ENCODE measurements around the gene KNTC1. TPM values are rescaled to one million over a fixed set of nuclear protein-coding genes. Genes with fewer than 3 reads are reported as not detected.

Gene KNTC1
- total RNA-seq, 1 donor from 2014 or later: 64.0 TPM

- no peak overlapping the region for H3K27ac Mint-ChIP-seq
- no peak overlapping the region for H3K4me3 Mint-ChIP-seq
- H3K36me3 Mint-ChIP-seq (ENCODE audit: low read depth): peaks cover 33% of the 10 kb centered on the region
- ChIA-PET CTCF (interaction anchor here (1.8 kb wide), 1 partner anchor 26 kb away, joined by 7 read pairs; the partner anchor contains the start of gene ZCCHC8), POLR2A (interaction anchor here (0.6 to 8.6 kb wide), 13 partner anchors 10 to 1682 kb away, joined by 3 to 202 read pairs (median 5); partner anchors contain the start of genes DIABLO, MPHOSPH9, MTRFR and ZCCHC8)
- peaks cover 37% of the 10 kb centered on the region for H3K4me1 Mint-ChIP-seq
- intact Hi-C loops (cut with micrococcal nuclease): loop anchor here (1.0 to 10.0 kb wide), 8 partner anchors 18 to 707 kb away; partner anchors contain the start of genes DENR, DIABLO, MPHOSPH9 and MTRFR
- no peaks in the 10 kb centered on the region for H3K9me3 Mint-ChIP-seq
- no peak for ATAC-seq (ENCODE audit: low read depth)
- TF ChIP-seq, protein P1, sequence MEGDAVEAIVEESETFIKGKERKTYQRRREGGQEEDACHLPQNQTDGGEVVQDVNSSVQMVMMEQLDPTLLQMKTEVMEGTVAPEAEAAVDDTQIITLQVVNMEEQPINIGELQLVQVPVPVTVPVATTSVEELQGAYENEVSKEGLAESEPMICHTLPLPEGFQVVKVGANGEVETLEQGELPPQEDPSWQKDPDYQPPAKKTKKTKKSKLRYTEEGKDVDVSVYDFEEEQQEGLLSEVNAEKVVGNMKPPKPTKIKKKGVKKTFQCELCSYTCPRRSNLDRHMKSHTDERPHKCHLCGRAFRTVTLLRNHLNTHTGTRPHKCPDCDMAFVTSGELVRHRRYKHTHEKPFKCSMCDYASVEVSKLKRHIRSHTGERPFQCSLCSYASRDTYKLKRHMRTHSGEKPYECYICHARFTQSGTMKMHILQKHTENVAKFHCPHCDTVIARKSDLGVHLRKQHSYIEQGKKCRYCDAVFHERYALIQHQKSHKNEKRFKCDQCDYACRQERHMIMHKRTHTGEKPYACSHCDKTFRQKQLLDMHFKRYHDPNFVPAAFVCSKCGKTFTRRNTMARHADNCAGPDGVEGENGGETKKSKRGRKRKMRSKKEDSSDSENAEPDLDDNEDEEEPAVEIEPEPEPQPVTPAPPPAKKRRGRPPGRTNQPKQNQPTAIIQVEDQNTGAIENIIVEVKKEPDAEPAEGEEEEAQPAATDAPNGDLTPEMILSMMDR (IDR thresholded peaks at IDR 0.05): no peak
- H3K27me3 Mint-ChIP-seq: no peaks in the 10 kb centered on the region
- no peak for DNase-seq
These were observed 462 bp downstream of the KNTC1 start for GRCh38 chr12:122527478-122527944.

DNA sequence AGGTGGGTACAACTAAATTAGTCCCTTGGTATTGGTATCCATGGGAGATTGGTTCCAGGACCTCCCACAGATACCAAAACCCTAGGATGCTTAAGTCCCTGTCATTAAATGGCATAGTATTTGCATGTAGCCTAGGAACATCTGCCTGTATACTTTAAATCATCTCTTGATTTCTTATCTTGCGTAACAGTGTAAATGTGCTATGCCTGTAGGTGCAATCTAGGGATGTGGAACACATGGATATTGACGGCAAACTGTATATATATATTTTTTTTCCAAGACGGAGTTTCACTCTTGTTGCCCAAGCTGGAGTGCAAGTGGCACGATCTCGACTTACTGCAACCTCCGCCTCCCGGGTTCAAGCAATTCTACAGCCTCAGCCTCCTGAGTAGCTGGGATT, 1.5 kb downstream of the KNTC1 start:
- H3K4me3 Mint-ChIP-seq: peak overlapping the region; percentile 19
- no peaks in the 10 kb centered on the region for H3K9me3 Mint-ChIP-seq
- no peaks in the 10 kb centered on the region for H3K27me3 Mint-ChIP-seq
- ATAC-seq (ENCODE audit: low read depth): no peak
- intact Hi-C loops (cut with micrococcal nuclease): loop anchor here (10.0 kb wide), 1 partner anchor 706 kb away; the partner anchor contains the start of genes MPHOSPH9 and MTRFR
- TF ChIP-seq, protein P1 (IDR thresholded peaks at IDR 0.05): no peak
- H3K36me3 Mint-ChIP-seq (ENCODE audit: low read depth): peaks cover 27% of the 10 kb centered on the region
- H3K4me1 Mint-ChIP-seq: peaks cover 28% of the 10 kb centered on the region
- H3K27ac Mint-ChIP-seq: peak overlapping the region; percentile 46
- CTCF ChIA-PET: no interaction called here
- POLR2A ChIA-PET: interaction anchor here (1.0 to 2.6 kb wide), 4 partner anchors 13 to 30 kb away, joined by 3 to 13 read pairs (median 4); partner anchors contain the start of gene ZCCHC8
- no peak for DNase-seq

GRCh38 chr12:122528992-122529391, 1.9 kb downstream of the KNTC1 start:
- peak overlapping the region; percentile 19 for H3K4me3 Mint-ChIP-seq
- ATAC-seq (ENCODE audit: low read depth): no peak
- no peaks in the 10 kb centered on the region for H3K27me3 Mint-ChIP-seq
- no peak for DNase-seq
- peaks cover 24% of the 10 kb centered on the region for H3K4me1 Mint-ChIP-seq
- ChIA-PET CTCF (no interaction called here), POLR2A (interaction anchor here (1.0 to 2.6 kb wide), 4 partner anchors 13 to 30 kb away, joined by 3 to 13 read pairs (median 4); partner anchors contain the start of gene ZCCHC8)
- intact Hi-C loops (cut with micrococcal nuclease): loop anchor here (10.0 kb wide), 1 partner anchor 706 kb away; the partner anchor contains the start of genes MPHOSPH9 and MTRFR
- no peaks in the 10 kb centered on the region for H3K9me3 Mint-ChIP-seq
- H3K36me3 Mint-ChIP-seq (ENCODE audit: low read depth): peaks cover 23% of the 10 kb centered on the region
- H3K27ac Mint-ChIP-seq: peak overlapping the region; percentile 46
- TF ChIP-seq, protein P1 (IDR thresholded peaks at IDR 0.05): no peak

GRCh38 chr12:122533856-122534255, 6.8 kb downstream of the KNTC1 start:
- Mint-ChIP-seq H3K4me3 (no peak overlapping the region), H3K27me3 (no peaks in the 10 kb centered on the region), H3K9me3 (no peaks in the 10 kb centered on the region), H3K36me3 (ENCODE audit: low read depth) (peaks cover 28% of the 10 kb centered on the region), H3K4me1 (peaks cover 8% of the 10 kb centered on the region), H3K27ac (no peak overlapping the region)
- TF ChIP-seq, protein P1 (IDR thresholded peaks at IDR 0.05): no peak
- ATAC-seq (ENCODE audit: low read depth): no peak
- ChIA-PET POLR2A (no interaction called here), CTCF (no interaction called here)
- no peak for DNase-seq
- intact Hi-C loops (cut with micrococcal nuclease): no loop called here

DNA sequence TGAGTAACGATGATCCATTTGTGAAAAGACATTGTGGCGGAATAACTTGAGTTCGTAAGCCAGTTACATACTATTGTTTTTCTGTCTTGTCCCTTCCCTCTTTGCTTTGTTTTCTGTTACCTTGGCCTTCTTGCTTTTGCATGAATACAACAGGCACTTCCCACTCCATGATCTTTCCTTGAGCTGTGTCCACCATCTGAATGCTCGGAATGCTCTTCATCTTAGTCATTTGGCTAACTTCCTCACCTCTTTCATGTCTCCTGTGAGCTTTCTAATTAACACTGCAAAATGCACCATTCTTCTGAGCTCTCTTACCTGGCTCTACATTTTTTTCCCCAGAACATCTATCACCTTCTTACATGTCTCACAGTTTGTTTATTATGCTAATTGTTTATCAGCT, 10.0 kb downstream of the KNTC1 start:
- ATAC-seq (ENCODE audit: low read depth): no peak
- peaks cover 2% of the 10 kb centered on the region for H3K4me1 Mint-ChIP-seq
- no peak overlapping the region for H3K27ac Mint-ChIP-seq
- H3K27me3 Mint-ChIP-seq: no peaks in the 10 kb centered on the region
- no peak for DNase-seq
- TF ChIP-seq, protein P1 (IDR thresholded peaks at IDR 0.05): no peak
- H3K4me3 Mint-ChIP-seq: no peak overlapping the region
- ChIA-PET POLR2A (no interaction called here), CTCF (no interaction called here)
- H3K9me3 Mint-ChIP-seq: no peaks in the 10 kb centered on the region
- intact Hi-C loops (cut with micrococcal nuclease): no loop called here
- H3K36me3 Mint-ChIP-seq (ENCODE audit: low read depth): peaks cover 30% of the 10 kb centered on the region

Measured in activated B cell treated with CpG ODN at 0.5 μM for 24 hours (primary cell).